WTC11 (cell line): Measurements from ENCODE around the gene USP34. TPM values are rescaled to one million over a fixed set of nuclear protein-coding genes. Genes with fewer than 3 reads are reported as not detected.

Experiments used
- ATAC-seq: fragments of 200-7000 bp; cut with Tn5 transposase; 2 replicates; pipeline ENCODE4 v1.10.0; 2021; ENCODE audit warnings: mild to moderate bottlenecking, moderate library complexity
- CTCF ChIA-PET: fragments of 300-600 bp; sonication (Branson Sonifier 250); formaldehyde crosslinking; loops from one replicate; lab custom pipeline; 2021; ENCODE audit warnings: antibody characterized with exemption; lab: Charles Lee
- POLR2A ChIA-PET: fragments of 350-600 bp; sonication (Branson Sonifier 250); formaldehyde crosslinking; loops from one replicate; lab custom pipeline; 2021; ENCODE audit warnings: antibody characterized with exemption; lab: Charles Lee
- DNase-seq: peaks from one replicate; pipeline ENCODE4 v3.0.0; 2021; ENCODE audit warnings: low spot score
- H3K27ac Mint-ChIP-seq: 2 replicates; pipeline ENCODE4 v1.8.0; 2021; ENCODE audit warnings: mixed read lengths
- H3K27me3 Mint-ChIP-seq: 2 replicates; pipeline ENCODE4 v1.8.0; 2021; ENCODE audit warnings: low read depth, mild to moderate bottlenecking, moderate library complexity, mixed read lengths
- H3K36me3 Mint-ChIP-seq: 2 replicates; pipeline ENCODE4 v1.8.0; 2021; ENCODE audit warnings: mixed read lengths
- H3K4me1 Mint-ChIP-seq: 2 replicates; pipeline ENCODE4 v1.8.0; 2022; ENCODE audit warnings: mixed read lengths
- H3K4me3 Mint-ChIP-seq: 2 replicates; pipeline ENCODE4 v1.8.0; 2021; ENCODE audit warnings: mild to moderate bottlenecking, moderate library complexity, mixed read lengths
- H3K9me3 Mint-ChIP-seq: 2 replicates; pipeline ENCODE4 v1.8.0; 2021; ENCODE audit warnings: mixed read lengths
- CREB1 ChIP-seq: sonication (generic); formaldehyde crosslinking; IDR thresholded peaks from 2 replicates; pipeline ENCODE4 v1.8.0; 2023; ENCODE audit warnings: mild to moderate bottlenecking, missing genetic modification reagents
- CREM ChIP-seq: sonication (generic); formaldehyde crosslinking; IDR thresholded peaks from 2 replicates; pipeline ENCODE4 v1.8.1; 2022; ENCODE audit warnings: mild to moderate bottlenecking, missing genetic modification reagents, moderate library complexity
- ETV6 ChIP-seq: sonication (generic); formaldehyde crosslinking; IDR thresholded peaks from 2 replicates; pipeline ENCODE4 v1.8.1; 2022; ENCODE audit warnings: mild to moderate bottlenecking, missing genetic modification reagents
- IRF2 ChIP-seq: sonication (generic); formaldehyde crosslinking; IDR thresholded peaks from 2 replicates; pipeline ENCODE4 v1.8.0; 2022; ENCODE audit warnings: low read depth, missing genetic modification reagents, borderline replicate concordance
- JAZF1 ChIP-seq: fragments of 250-450 bp; sonication (Bioruptor Pico); IDR thresholded peaks from 2 replicates; pipeline ENCODE4 v1.9.0; 2021; ENCODE audit warnings: moderate library complexity, mild to moderate bottlenecking, inconsistent platforms
- JUN ChIP-seq: sonication (generic); formaldehyde crosslinking; IDR thresholded peaks from 2 replicates; pipeline ENCODE4 v1.8.0; 2023; ENCODE audit warnings: mild to moderate bottlenecking, missing genetic modification reagents
- MAX ChIP-seq: sonication (generic); formaldehyde crosslinking; IDR thresholded peaks from 2 replicates; pipeline ENCODE4 v1.8.0; 2022; ENCODE audit warnings: mild to moderate bottlenecking, missing genetic modification reagents
- NFATC4 ChIP-seq: fragments of 250-450 bp; sonication (Bioruptor Pico); IDR thresholded peaks from 2 replicates; pipeline ENCODE4 v1.9.0; 2021; ENCODE audit warnings: mild to moderate bottlenecking
- PRDM15 ChIP-seq: sonication (generic); formaldehyde crosslinking; IDR thresholded peaks from 2 replicates; pipeline ENCODE4 v1.8.0; 2022; ENCODE audit warnings: missing genetic modification reagents
- RORB ChIP-seq: fragments of 250-450 bp; sonication (Bioruptor Pico); IDR thresholded peaks from 2 replicates; pipeline ENCODE4 v1.9.0; 2021; ENCODE audit warnings: mild to moderate bottlenecking
- SMAD3 ChIP-seq: sonication (generic); formaldehyde crosslinking; IDR thresholded peaks from 2 replicates; pipeline ENCODE4 v1.8.0; 2022; ENCODE audit warnings: missing genetic modification reagents, mild to moderate bottlenecking, borderline replicate concordance
- TEAD1 ChIP-seq: sonication (generic); formaldehyde crosslinking; IDR thresholded peaks from 2 replicates; pipeline ENCODE4 v1.8.0; 2022; ENCODE audit warnings: mild to moderate bottlenecking, missing genetic modification reagents
- TP53 ChIP-seq: sonication (generic); formaldehyde crosslinking; IDR thresholded peaks from 2 replicates; pipeline ENCODE4 v1.8.1; 2023; ENCODE audit warnings: mild to moderate bottlenecking, missing genetic modification reagents
- USF1 ChIP-seq: sonication (generic); formaldehyde crosslinking; IDR thresholded peaks from 2 replicates; pipeline ENCODE4 v1.8.0; 2022; ENCODE audit warnings: mild to moderate bottlenecking, missing genetic modification reagents
- ZNF317 ChIP-seq: sonication (generic); formaldehyde crosslinking; IDR thresholded peaks from 2 replicates; pipeline ENCODE4 v1.8.1; 2023; ENCODE audit warnings: low read depth, mild to moderate bottlenecking, moderate library complexity, missing genetic modification reagents, borderline replicate concordance
- ZNF396 ChIP-seq: fragments of 250-450 bp; sonication (Bioruptor Pico); IDR thresholded peaks from 2 replicates; pipeline ENCODE4 v1.8.0; 2021; ENCODE audit warnings: mild to moderate bottlenecking, moderate library complexity, borderline replicate concordance
- ZNF416 ChIP-seq: fragments of 250-450 bp; sonication (Bioruptor Pico); IDR thresholded peaks from 2 replicates; pipeline ENCODE4 v1.9.0; 2021; ENCODE audit warnings: mild to moderate bottlenecking, inconsistent platforms
- ZNF425 ChIP-seq: fragments of 250-450 bp; sonication (Bioruptor Pico); conservative IDR thresholded peaks from 2 replicates; pipeline ENCODE4 v1.9.0; 2021; ENCODE audit warnings: mild to moderate bottlenecking
- total RNA-seq: library from RNA; stranded (reverse); gene quantifications from 3 replicates; pipeline ENCODE4 v1.2.3, GENCODE V29; 2021
- TF ChIP-seq, protein P1 (sequence below): sonication (generic); formaldehyde crosslinking; IDR thresholded peaks from 2 replicates; pipeline ENCODE4 v1.8.1; 2022; ENCODE audit warnings: low read depth, missing genetic modification reagents, borderline replicate concordance
- TF ChIP-seq, protein P2 (sequence below): sonication (generic); formaldehyde crosslinking; IDR thresholded peaks from 2 replicates; pipeline ENCODE4 v1.8.0; 2022; ENCODE audit warnings: mild to moderate bottlenecking, missing genetic modification reagents

Gene USP34
- total RNA-seq, 1 experiment from 2014 or later = 92.3 TPM

DNA sequence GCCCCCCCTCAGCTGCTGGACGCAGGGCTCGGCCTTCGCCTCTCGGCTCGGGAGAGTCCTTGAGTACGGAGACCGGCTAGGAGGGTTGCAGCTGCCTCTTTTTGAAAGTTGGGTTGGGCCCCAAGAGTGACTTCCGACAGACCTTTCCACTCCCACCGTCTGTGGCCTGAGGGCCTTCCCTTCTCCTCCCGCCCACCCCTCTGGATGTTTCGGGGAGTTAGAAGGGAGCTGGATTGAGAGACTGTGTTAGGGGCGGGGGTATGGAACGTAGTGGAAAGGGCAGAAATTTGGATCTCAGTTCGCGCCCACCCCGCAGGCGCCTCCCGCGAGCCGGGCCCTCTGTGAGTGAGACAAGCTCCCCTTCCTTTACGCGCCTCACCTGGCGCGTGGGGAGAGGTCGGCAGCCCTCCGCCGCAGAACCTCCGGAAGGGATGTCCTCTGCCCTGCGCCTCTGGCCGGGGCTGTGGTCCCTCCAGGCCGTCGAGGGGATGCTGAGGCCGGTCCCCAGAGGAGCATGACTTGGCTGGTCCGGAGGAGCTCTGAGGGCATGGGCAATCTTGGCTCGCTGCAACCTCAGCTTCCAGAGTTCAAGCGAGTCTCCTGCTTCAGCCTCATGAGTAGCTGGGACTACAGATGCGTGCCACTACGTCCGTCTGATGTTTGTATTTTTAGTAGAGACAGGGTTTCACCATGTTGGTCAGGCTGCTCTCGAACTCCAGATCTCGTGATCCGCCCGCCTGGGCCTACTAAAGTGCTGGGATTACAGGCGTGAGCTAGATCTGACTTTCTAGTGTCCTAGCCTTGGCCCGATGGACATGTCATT is 292.9 kb downstream of the USP34 start:
- DNase-seq = peak; percentile 27
- peak overlapping the region; percentile 61 for H3K27ac Mint-ChIP-seq

GRCh38 chr2:61176755-61177726 is 293.8 kb downstream of the USP34 start:
- Mint-ChIP-seq H3K4me1 (peaks cover 28% of the 10 kb centered on the region), H3K36me3 (peaks cover 24% of the 10 kb centered on the region), H3K9me3 (no peaks in the 10 kb centered on the region), H3K27me3 (peaks cover 31% of the 10 kb centered on the region), H3K4me3 (peak overlapping the region; percentile 79), H3K27ac (peak overlapping the region; percentile 80)
- ATAC-seq = peak; percentile 89
- ChIA-PET CTCF (interaction anchor here (0.6 to 1.8 kb wide), 4 partner anchors 9 to 282 kb away, joined by 3 to 10 read pairs (median 3); no protein-coding TSS in a partner anchor), POLR2A (interaction anchor here (0.6 to 1.6 kb wide), 2 partner anchors 9 to 32 kb away, joined by 4 read pairs; no protein-coding TSS in a partner anchor)
- peak; percentile 94 for DNase-seq
- TF ChIP-seq JUN (no peak), JAZF1 (no peak), CREB1 (peak; percentile 58; the same call in 1 of the 2 replicates), USF1 (peak; percentile 68; the same call in 1 of the 2 replicates), RORB (CRISPR knock-in tag) (no peak), SMAD3 (CRISPR knock-in tag) (no peak; the same call in 1 of the 2 replicates), ETV6 (CRISPR knock-in tag) (no peak), ZNF425 (CRISPR knock-in tag) (no peak), TEAD1 (CRISPR knock-in tag) (peak; percentile 62; the same call in 1 of the 2 replicates), NFATC4 (CRISPR knock-in tag) (no peak), IRF2 (CRISPR knock-in tag) (no peak), PRDM15 (CRISPR knock-in tag) (no peak; the same call in 1 of the 2 replicates), ZNF317 (no peak), CREM (CRISPR knock-in tag) (peak; percentile 44; the same call in 1 of the 2 replicates), MAX (CRISPR knock-in tag) (peak; percentile 84), ZNF396 (no peak)

More for the DNA sequence above, 292.9 kb downstream of the USP34 start:
- no peak for TF ChIP-seq ZNF317
- TF ChIP-seq, protein P1, sequence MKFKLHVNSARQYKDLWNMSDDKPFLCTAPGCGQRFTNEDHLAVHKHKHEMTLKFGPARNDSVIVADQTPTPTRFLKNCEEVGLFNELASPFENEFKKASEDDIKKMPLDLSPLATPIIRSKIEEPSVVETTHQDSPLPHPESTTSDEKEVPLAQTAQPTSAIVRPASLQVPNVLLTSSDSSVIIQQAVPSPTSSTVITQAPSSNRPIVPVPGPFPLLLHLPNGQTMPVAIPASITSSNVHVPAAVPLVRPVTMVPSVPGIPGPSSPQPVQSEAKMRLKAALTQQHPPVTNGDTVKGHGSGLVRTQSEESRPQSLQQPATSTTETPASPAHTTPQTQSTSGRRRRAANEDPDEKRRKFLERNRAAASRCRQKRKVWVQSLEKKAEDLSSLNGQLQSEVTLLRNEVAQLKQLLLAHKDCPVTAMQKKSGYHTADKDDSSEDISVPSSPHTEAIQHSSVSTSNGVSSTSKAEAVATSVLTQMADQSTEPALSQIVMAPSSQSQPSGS (CRISPR knock-in tag) = no peak
- no peak for TF ChIP-seq ZNF416 (CRISPR knock-in tag)
- 0 out of 2 replicates have a peak, but pooled peaks have one; percentile 5 for TF ChIP-seq TP53 (CRISPR knock-in tag)
- TF ChIP-seq, protein P2, sequence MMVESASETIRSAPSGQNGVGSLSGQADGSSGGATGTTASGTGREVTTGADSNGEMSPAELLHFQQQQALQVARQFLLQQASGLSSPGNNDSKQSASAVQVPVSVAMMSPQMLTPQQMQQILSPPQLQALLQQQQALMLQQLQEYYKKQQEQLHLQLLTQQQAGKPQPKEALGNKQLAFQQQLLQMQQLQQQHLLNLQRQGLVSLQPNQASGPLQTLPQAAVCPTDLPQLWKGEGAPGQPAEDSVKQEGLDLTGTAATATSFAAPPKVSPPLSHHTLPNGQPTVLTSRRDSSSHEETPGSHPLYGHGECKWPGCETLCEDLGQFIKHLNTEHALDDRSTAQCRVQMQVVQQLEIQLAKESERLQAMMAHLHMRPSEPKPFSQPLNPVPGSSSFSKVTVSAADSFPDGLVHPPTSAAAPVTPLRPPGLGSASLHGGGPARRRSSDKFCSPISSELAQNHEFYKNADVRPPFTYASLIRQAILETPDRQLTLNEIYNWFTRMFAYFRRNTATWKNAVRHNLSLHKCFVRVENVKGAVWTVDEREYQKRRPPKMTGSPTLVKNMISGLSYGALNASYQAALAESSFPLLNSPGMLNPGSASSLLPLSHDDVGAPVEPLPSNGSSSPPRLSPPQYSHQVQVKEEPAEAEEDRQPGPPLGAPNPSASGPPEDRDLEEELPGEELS (CRISPR knock-in tag) = no peak; the same call in 1 of the 2 replicates
- H3K9me3 Mint-ChIP-seq = no peaks in the 10 kb centered on the region
- H3K4me1 Mint-ChIP-seq = peaks cover 28% of the 10 kb centered on the region
- H3K36me3 Mint-ChIP-seq = peaks cover 31% of the 10 kb centered on the region
- CTCF ChIA-PET = interaction anchor here (0.6 to 1.8 kb wide), 3 partner anchors 10 to 281 kb away, joined by 3 to 10 read pairs (median 3); no protein-coding TSS in a partner anchor
- H3K4me3 Mint-ChIP-seq = peak overlapping the region; percentile 76
- POLR2A ChIA-PET = interaction anchor here (0.6 to 1.6 kb wide), 2 partner anchors 33 to 39 kb away, joined by 4 to 6 read pairs; no protein-coding TSS in a partner anchor
- H3K27me3 Mint-ChIP-seq = peaks cover 31% of the 10 kb centered on the region
- peak; percentile 9 for ATAC-seq
